Panc1 (cell line): ENCODE measurements around the gene TACC2. TPM values are rescaled to one million over a fixed set of nuclear protein-coding genes. Genes with fewer than 3 reads are reported as not detected.

Experiments
- ATAC-seq: fragments of 200-7000 bp; cut with Tn5 transposase; 2 replicates; pipeline ENCODE4 v1.9.1; 2020; ENCODE audit warnings: mild to moderate bottlenecking, moderate library complexity
- BruUV-seq: library from RNA; stranded (reverse); fragments of 400-500 nt; replicated peaks from 2 replicates; lab custom pipeline; 2021; lab: Mats Ljungman, UMichigan
- CTCF ChIA-PET: fragments of 300-600 bp; sonication (Branson Sonifier 250); formaldehyde crosslinking; loops from one replicate; lab custom pipeline; 2022; ENCODE audit warnings: antibody characterized with exemption; lab: Charles Lee
- POLR2A ChIA-PET: fragments of 300-600 bp; sonication (Branson Sonifier 250); formaldehyde crosslinking; loops from one replicate; lab custom pipeline; 2022; ENCODE audit warnings: antibody characterized with exemption; lab: Charles Lee
- DNase-seq: peaks from one replicate; pipeline ENCODE4 v3.0.0-alpha.2; 2010; ENCODE audit warnings: low read depth, low spot score
- H3K27ac ChIP-seq: 2 replicates; pipeline ENCODE4 v1.5.1; 2011; ENCODE audit warnings: mild to moderate bottlenecking, low read length, inconsistent platforms
- H3K27me3 ChIP-seq: fragments of 200-500 bp; sonication (Bioruptor generic); 2 replicates; pipeline ENCODE4 v1.6.0; 2014; ENCODE audit warnings: low read length, inconsistent platforms; ENCODE audit not compliant: control insufficient read depth, insufficient read depth
- H3K36me3 ChIP-seq: fragments of 200-500 bp; sonication (Bioruptor generic); 2 replicates; pipeline ENCODE4 v1.5.1; 2014; ENCODE audit warnings: inconsistent platforms, mild to moderate bottlenecking, low read length, moderate library complexity; ENCODE audit not compliant: control insufficient read depth, insufficient read depth
- H3K4me1 ChIP-seq: 2 replicates; pipeline ENCODE4 v1.5.1; 2011; ENCODE audit warnings: inconsistent platforms, mild to moderate bottlenecking, low read length, moderate library complexity; ENCODE audit not compliant: control insufficient read depth, insufficient read depth
- H3K4me3 ChIP-seq, 2 experiments: 2 replicates each; pipeline ENCODE4 v1.5.1; 2011 to 2012; ENCODE audit warnings: low read depth in 2 of 2, low read length in 2 of 2, mild to moderate bottlenecking in 2 of 2, inconsistent platforms in 1 of 2, moderate library complexity in 1 of 2
- H3K9me3 ChIP-seq: fragments of 200-500 bp; sonication (Bioruptor generic); 2 replicates; pipeline ENCODE4 v1.5.1; 2014; ENCODE audit warnings: low read depth, mild to moderate bottlenecking, inconsistent platforms, low read length, moderate library complexity; ENCODE audit not compliant: control insufficient read depth, insufficient read depth
- POLR2AphosphoS5 ChIP-seq: IDR thresholded peaks from 2 replicates; pipeline ENCODE4 v1.6.1; 2012; ENCODE audit warnings: mild to moderate bottlenecking, low read depth, low read length, moderate library complexity
- SIN3A ChIP-seq: IDR thresholded peaks from 2 replicates; pipeline ENCODE4 v1.6.1; 2012; ENCODE audit warnings: low read depth, mild to moderate bottlenecking, low read length, moderate library complexity, borderline replicate concordance; ENCODE audit not compliant: insufficient read depth
- TCF7L2 ChIP-seq: IDR thresholded peaks from 2 replicates; pipeline ENCODE4 v1.6.1; 2011; ENCODE audit warnings: mild to moderate bottlenecking, low read depth, low read length, inconsistent platforms
- in situ Hi-C: cut with HindIII; loops from 2 replicates; pipeline ENCODE4 v1.10.0; 2016; ENCODE audit warnings: low sequenced_read_pairs, low pct_unique_long_range_greater_than_20kb
- intact Hi-C: fragments of 100-400 bp; cut with micrococcal nuclease; formaldehyde crosslinking; loops from one replicate; pipeline ENCODE4 v1.10.0; 2022; ENCODE audit not compliant: unreplicated experiment
- total RNA-seq: library from RNA; stranded (reverse); gene quantifications from one replicate; pipeline ENCODE4 v1.2.1, GENCODE V29; 2021; ENCODE audit not compliant: unreplicated experiment
- TF ChIP-seq, protein P1 (sequence below), 2 experiments: IDR thresholded peaks; 2 replicates each; pipeline ENCODE4 v1.6.1; 2011 to 2012; ENCODE audit warnings: low read depth in 2 of 2, control low read depth in 1 of 2, low read length in 1 of 2, mild to moderate bottlenecking in 1 of 2, moderate library complexity in 1 of 2; ENCODE audit not compliant: insufficient read depth in 1 of 2
- TF ChIP-seq, protein P2 (sequence below): fragments of 450-650 bp; IDR thresholded peaks from 2 replicates; pipeline ENCODE4 v1.5.1; 2017; ENCODE audit warnings: mild to moderate bottlenecking

Gene TACC2
- total RNA-seq, 1 experiment from 2014 or later, result 133 TPM

GRCh38 chr10:122010405-122011050 is 21.6 kb downstream of the TACC2 start:
- no peak for DNase-seq
- ATAC-seq, result no peak
- H3K4me1 ChIP-seq, result no peaks in the 10 kb centered on the region
- no peaks in the 10 kb centered on the region for H3K36me3 ChIP-seq
- TF ChIP-seq, protein P1, sequence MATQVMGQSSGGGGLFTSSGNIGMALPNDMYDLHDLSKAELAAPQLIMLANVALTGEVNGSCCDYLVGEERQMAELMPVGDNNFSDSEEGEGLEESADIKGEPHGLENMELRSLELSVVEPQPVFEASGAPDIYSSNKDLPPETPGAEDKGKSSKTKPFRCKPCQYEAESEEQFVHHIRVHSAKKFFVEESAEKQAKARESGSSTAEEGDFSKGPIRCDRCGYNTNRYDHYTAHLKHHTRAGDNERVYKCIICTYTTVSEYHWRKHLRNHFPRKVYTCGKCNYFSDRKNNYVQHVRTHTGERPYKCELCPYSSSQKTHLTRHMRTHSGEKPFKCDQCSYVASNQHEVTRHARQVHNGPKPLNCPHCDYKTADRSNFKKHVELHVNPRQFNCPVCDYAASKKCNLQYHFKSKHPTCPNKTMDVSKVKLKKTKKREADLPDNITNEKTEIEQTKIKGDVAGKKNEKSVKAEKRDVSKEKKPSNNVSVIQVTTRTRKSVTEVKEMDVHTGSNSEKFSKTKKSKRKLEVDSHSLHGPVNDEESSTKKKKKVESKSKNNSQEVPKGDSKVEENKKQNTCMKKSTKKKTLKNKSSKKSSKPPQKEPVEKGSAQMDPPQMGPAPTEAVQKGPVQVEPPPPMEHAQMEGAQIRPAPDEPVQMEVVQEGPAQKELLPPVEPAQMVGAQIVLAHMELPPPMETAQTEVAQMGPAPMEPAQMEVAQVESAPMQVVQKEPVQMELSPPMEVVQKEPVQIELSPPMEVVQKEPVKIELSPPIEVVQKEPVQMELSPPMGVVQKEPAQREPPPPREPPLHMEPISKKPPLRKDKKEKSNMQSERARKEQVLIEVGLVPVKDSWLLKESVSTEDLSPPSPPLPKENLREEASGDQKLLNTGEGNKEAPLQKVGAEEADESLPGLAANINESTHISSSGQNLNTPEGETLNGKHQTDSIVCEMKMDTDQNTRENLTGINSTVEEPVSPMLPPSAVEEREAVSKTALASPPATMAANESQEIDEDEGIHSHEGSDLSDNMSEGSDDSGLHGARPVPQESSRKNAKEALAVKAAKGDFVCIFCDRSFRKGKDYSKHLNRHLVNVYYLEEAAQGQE (IDR thresholded peaks at IDR 0.05; ENCODE audit: insufficient read depth in 1 of 2, low read depth in 2 of 2, low read length in 1 of 2), result no peak
- TF ChIP-seq TCF7L2, result no peak
- TF ChIP-seq, protein P2, sequence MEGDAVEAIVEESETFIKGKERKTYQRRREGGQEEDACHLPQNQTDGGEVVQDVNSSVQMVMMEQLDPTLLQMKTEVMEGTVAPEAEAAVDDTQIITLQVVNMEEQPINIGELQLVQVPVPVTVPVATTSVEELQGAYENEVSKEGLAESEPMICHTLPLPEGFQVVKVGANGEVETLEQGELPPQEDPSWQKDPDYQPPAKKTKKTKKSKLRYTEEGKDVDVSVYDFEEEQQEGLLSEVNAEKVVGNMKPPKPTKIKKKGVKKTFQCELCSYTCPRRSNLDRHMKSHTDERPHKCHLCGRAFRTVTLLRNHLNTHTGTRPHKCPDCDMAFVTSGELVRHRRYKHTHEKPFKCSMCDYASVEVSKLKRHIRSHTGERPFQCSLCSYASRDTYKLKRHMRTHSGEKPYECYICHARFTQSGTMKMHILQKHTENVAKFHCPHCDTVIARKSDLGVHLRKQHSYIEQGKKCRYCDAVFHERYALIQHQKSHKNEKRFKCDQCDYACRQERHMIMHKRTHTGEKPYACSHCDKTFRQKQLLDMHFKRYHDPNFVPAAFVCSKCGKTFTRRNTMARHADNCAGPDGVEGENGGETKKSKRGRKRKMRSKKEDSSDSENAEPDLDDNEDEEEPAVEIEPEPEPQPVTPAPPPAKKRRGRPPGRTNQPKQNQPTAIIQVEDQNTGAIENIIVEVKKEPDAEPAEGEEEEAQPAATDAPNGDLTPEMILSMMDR, result no peak
- no peak for TF ChIP-seq SIN3A
- no peak for TF ChIP-seq POLR2AphosphoS5
- no peaks in the 10 kb centered on the region for H3K9me3 ChIP-seq
- no peaks in the 10 kb centered on the region for H3K27me3 ChIP-seq
- no peak overlapping the region for H3K27ac ChIP-seq
- ChIA-PET CTCF (no interaction called here), POLR2A (no interaction called here)
- BruUV-seq, result no TSS peak
- in situ Hi-C loops, result no loop called here
- H3K4me3 ChIP-seq, result no peak overlapping the region
- intact Hi-C loops, result no loop called here

GRCh38 chr10:122012731-122013130 is 23.8 kb downstream of the TACC2 start:
- DNase-seq (no peak), ATAC-seq (no peak)
- no TSS peak for BruUV-seq
- intact Hi-C loops (no loop called here), in situ Hi-C loops (no loop called here)
- Histone ChIP-seq H3K4me3 (no peak overlapping the region), H3K4me1 (no peaks in the 10 kb centered on the region), H3K9me3 (no peaks in the 10 kb centered on the region), H3K27me3 (no peaks in the 10 kb centered on the region), H3K27ac (no peak overlapping the region), H3K36me3 (no peaks in the 10 kb centered on the region)
- TF ChIP-seq, protein P2, result no peak
- TF ChIP-seq POLR2AphosphoS5 (no peak), SIN3A (no peak), TCF7L2 (no peak)
- TF ChIP-seq, protein P1 (IDR thresholded peaks at IDR 0.05; ENCODE audit: insufficient read depth in 1 of 2, low read depth in 2 of 2, low read length in 1 of 2), result no peak
- ChIA-PET CTCF (no interaction called here), POLR2A (no interaction called here)
